Measurements from ENCODE around the gene TSFM. TPM values are rescaled to one million over a fixed set of nuclear protein-coding genes. Genes with fewer than 3 reads are reported as not detected.

Gene TSFM
- total and polyA plus RNA-seq, 2 of the 13 experiments (the other 11 are each of a cell fraction or from before 2014, with no cell fraction given): 29.8 to 68.3 TPM

GRCh38 chr12:57811028-57811755 is 28.6 kb downstream of the TSFM start:
- Histone ChIP-seq H3K27ac (ENCODE audit: extremely low read length, insufficient read depth, low read length) (no peak overlapping the region), H3K27me3 (ENCODE audit: control insufficient read depth in 1 of 2, insufficient read depth in 2 of 2, low read length in 2 of 2) (no peaks in the 10 kb centered on the region), H3K9ac (ENCODE audit: insufficient read depth, low read depth, low read length) (no peak overlapping the region), H2AFZ (ENCODE audit: low read length) (no peak overlapping the region), H3K79me2 (ENCODE audit: insufficient read depth, low read length) (no peaks in the 10 kb centered on the region), H4K20me1 (ENCODE audit: insufficient read depth, low read length) (no peaks in the 10 kb centered on the region), H3K4me2 (ENCODE audit: low read depth, low read length) (no peak overlapping the region), H3K36me3 (replicated peaks in 1 of 2; ENCODE audit: control insufficient read depth in 1 of 2, insufficient read depth in 2 of 2, low read length in 2 of 2) (peaks cover 0 to 3% of the 10 kb centered on the region in 2 experiments; a peak in 2 of 5 replicates), H3K4me1 (ENCODE audit: insufficient read depth, low read length) (peaks cover 42% of the 10 kb centered on the region), H3K9me3 (ENCODE audit: low read length) (no peaks in the 10 kb centered on the region), H3K4me3 (replicated peaks in 1 of 3; ENCODE audit: insufficient read depth in 1 of 3, low read depth in 2 of 3, low read length in 3 of 3) (no peak overlapping the region)
- ChIA-PET CTCF (ENCODE audit: low intra/inter-chr PET ratio, low total read pairs) (no interaction called here), POLR2A (no interaction called here)
- in situ Hi-C loops (cut with HindIII; ENCODE audit: extremely low pct_ligation_motif_present, low pct_unique_long_range_greater_than_20kb): no loop called here
- WGBS (ENCODE audit: low lambda C conversion rate): 95% methylated on average over 7 of the region's 10 CpGs
- BruUV-seq (replicated peaks): no TSS peak
- intact Hi-C loops (cut with micrococcal nuclease; ENCODE audit: unreplicated experiment): no loop called here
- no peak for FAIRE-seq
- ATAC-seq: no peak
- TF ChIP-seq ZSCAN9 (CRISPR knock-in tag; IDR thresholded peaks at IDR 0.05; ENCODE audit: borderline replicate concordance) (no peak), YY1 (IDR thresholded peaks at IDR 0.05; ENCODE audit: insufficient read depth, insufficient replicate concordance, low read depth, low read length) (no peak), FOXO4 (CRISPR knock-in tag; conservative IDR thresholded peaks at IDR 0.05) (no peak), ZNF577 (CRISPR knock-in tag; IDR thresholded peaks at IDR 0.05; ENCODE audit: borderline replicate concordance, low read depth) (no peak), NFKB2 (CRISPR knock-in tag; IDR thresholded peaks at IDR 0.05; ENCODE audit: borderline replicate concordance) (no peak), ZNF569 (CRISPR knock-in tag; IDR thresholded peaks at IDR 0.05; ENCODE audit: borderline replicate concordance) (no peak), ATM (IDR thresholded peaks at IDR 0.05; ENCODE audit: borderline replicate concordance) (no peak), RNF2 (conservative IDR thresholded peaks at IDR 0.05; ENCODE audit: low read depth) (no peak), RXRA (CRISPR knock-in tag; IDR thresholded peaks at IDR 0.05) (no peak), SOX6 (IDR thresholded peaks at IDR 0.05) (no peak), SOX6 (CRISPR knock-in tag; IDR thresholded peaks at IDR 0.05) (no peak), PLRG1 (conservative IDR thresholded peaks at IDR 0.05) (no peak), ZNF777 (CRISPR knock-in tag; IDR thresholded peaks at IDR 0.05) (no peak), ZNF776 (CRISPR knock-in tag; IDR thresholded peaks at IDR 0.05) (no peak), ZFP1 (CRISPR knock-in tag; IDR thresholded peaks at IDR 0.05) (no peak), ZBTB3 (CRISPR knock-in tag; IDR thresholded peaks at IDR 0.05; ENCODE audit: borderline replicate concordance, low read depth) (no peak), SSRP1 (CRISPR knock-in tag; IDR thresholded peaks at IDR 0.05) (no peak)
- no peak for DNase-seq (ENCODE audit: low spot score)
